Activated T-helper 17 cell treated with anti-CD3 and anti-CD28 coated beads, Interleukin-2, amount 50 U/mL, for 72 hours (primary cell): ENCODE measurements around the gene COL5A1. TPM values are rescaled to one million over a fixed set of nuclear protein-coding genes. Genes with fewer than 3 reads are reported as not detected.

Source experiments
- ATAC-seq: fragments of 150-1000 bp; cut with Tn5 transposase; replicated peaks from 2 replicates; pipeline ENCODE4 v1.10.0; 2021; ENCODE audit warnings: mild to moderate bottlenecking, moderate library complexity
- H3K27ac Mint-ChIP-seq: one replicate; pipeline ENCODE4 v1.8.0; 2022; ENCODE audit warnings: mixed read lengths
- H3K27me3 Mint-ChIP-seq: one replicate; pipeline ENCODE4 v1.8.0; 2022; ENCODE audit warnings: mixed read lengths
- H3K36me3 Mint-ChIP-seq: one replicate; pipeline ENCODE4 v1.8.0; 2022; ENCODE audit warnings: low read depth, mild to moderate bottlenecking, mixed read lengths
- H3K4me1 Mint-ChIP-seq: one replicate; pipeline ENCODE4 v1.8.0; 2022; ENCODE audit warnings: mixed read lengths
- H3K4me3 Mint-ChIP-seq: one replicate; pipeline ENCODE4 v1.8.0; 2022; ENCODE audit warnings: mild to moderate bottlenecking, mixed read lengths
- H3K9me3 Mint-ChIP-seq: one replicate; pipeline ENCODE4 v1.8.0; 2022; ENCODE audit warnings: mixed read lengths
- total RNA-seq, 2 donors: library from RNA; stranded (reverse); gene quantifications; one replicate each; pipeline ENCODE4 v1.2.3, GENCODE V29; 2022

COL5A1 gene
- total RNA-seq, 2 donors from 2014 or later: 0.50 to 1.3 TPM

DNA sequence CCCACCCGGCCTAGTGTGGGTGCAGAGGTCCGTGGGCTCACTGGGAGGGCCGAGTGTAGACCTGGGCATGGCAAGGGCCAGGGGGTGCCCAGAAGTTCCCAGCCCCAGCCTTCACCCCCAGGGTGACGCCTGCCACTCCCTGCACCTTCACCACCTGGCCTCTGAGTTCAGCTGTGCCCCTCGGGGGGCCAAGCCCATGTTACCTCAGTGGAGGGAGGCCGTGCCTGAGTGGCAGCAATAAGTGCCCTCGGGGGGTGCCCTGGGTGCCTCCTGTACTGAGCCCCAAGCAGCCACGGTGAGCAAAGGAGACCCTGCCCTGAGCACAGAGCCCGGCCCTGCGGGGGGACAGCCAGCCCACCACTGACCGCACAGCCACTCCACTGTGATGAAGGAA is 228.7 kb downstream of the COL5A1 start:
- no peaks in the 10 kb centered on the region for H3K9me3 Mint-ChIP-seq
- H3K27me3 Mint-ChIP-seq: peaks cover 5% of the 10 kb centered on the region
- H3K4me1 Mint-ChIP-seq: no peaks in the 10 kb centered on the region
- no peaks in the 10 kb centered on the region for H3K36me3 Mint-ChIP-seq
- no peak overlapping the region for H3K27ac Mint-ChIP-seq
- H3K4me3 Mint-ChIP-seq: no peak overlapping the region
- ATAC-seq: no peak

DNA sequence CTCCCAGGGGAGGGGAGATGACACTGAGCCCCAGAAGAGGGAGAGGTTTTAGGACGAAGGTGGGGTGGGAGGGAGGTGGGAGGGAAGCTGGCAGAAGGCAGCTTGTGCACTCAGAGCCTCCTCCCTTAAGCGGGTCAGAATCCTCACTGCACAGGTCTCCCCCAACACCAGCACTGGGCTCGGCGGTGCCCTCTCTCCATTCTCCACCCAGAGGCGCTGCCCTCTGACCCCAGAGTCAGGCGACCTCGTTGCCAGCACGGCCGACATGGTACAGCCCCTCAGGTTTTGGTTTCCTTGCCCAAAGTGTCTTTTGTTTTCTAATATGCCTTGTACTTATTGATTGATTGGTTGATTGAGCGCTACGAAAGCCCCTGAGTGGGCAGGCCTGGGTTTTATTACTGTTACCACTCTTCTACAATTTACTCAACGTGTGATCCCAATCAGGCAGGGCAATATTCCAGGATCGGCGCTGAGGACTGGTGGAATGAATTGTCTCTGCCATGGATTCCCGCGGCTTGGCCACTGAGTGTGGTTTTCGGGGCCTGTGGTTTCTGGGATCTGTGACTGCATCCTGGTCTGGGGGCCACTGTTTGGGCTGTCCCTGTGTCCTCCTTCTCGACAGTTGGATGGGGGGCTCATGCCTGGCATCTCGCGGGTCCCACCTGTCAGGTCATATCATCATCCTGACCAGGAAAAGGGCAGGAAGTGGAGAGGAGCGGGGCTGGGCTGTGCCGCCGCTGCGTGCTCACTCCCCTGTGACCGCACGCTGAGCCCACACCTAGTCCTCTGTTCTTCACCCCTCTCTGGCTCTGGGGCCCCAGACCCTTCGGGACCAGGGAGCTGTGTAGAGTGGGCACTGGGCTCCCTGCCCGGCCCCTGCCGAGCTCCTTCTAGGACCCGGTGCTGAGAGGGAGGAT is 229.4 kb downstream of the COL5A1 start:
- Mint-ChIP-seq H3K9me3 (no peaks in the 10 kb centered on the region), H3K4me3 (no peak overlapping the region), H3K27ac (no peak overlapping the region), H3K36me3 (no peaks in the 10 kb centered on the region), H3K27me3 (peaks cover 5% of the 10 kb centered on the region), H3K4me1 (no peaks in the 10 kb centered on the region)
- ATAC-seq: no peak

DNA sequence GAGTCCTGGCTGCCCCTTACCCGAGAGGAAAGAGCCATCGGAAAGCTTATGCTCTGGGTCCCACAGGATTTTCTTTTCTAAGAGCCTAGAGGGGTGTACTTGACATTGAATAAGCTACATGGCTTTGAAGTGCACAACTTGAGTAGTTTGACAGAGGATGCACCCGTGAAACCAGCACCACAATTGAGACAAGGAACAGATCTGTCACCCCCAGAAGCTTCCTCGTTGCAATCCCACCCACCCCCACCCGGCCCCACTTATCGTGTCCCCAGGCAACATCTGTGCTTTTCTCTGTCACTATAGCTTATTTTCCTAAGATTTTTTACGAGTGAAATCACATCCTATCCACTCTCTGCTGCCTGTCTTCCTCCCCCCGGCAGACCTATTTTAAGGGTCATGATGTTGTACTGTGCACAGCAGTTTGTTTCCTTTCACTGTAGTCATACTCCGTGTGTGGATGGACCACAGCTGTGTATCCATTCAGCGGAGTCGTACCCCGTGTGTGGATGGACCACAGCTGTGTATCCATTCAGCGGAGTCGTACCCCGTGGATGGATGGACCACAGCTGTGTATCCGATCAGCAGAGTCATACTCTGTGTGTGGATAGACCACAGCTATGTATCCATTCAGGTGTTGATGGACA is 230.2 kb downstream of the COL5A1 start:
- ATAC-seq: no peak
- Mint-ChIP-seq H3K4me3 (no peak overlapping the region), H3K9me3 (no peaks in the 10 kb centered on the region), H3K27me3 (peaks cover 5% of the 10 kb centered on the region), H3K27ac (no peak overlapping the region), H3K36me3 (no peaks in the 10 kb centered on the region), H3K4me1 (no peaks in the 10 kb centered on the region)

DNA sequence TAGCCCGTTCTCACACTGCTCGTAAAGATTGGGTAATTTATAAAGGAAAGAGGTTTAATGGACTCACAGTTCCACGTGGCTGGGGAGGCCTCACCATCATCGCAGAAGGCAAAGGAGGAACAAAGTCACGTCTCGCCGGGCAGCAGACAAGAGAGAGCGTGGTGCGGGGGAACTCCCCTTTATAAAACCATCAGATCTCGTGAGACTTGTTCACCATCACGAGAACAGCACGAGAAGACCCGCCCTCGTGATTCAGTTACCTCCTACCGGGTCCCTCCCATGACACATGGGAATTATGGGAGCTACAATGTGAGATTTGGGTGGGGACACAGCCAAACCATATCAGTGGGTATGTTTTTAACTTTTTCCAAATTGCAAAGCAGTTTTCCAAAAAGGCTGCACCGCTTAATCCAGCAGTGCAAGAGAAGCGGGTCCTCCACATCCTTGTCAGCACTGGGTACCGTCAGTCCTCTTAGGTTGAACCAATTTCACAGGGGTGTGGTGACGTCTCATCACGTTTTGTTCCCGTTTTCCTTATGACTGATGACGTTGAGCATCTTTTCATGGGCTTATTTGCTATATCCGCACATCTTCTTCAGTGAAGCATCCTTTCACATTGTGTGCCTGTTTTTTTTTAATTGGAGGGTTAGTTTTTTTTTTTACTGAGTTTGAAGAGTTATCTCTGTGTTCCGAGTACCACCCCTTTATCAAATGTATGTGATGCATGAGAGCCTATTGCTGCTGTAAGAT is 231.1 kb downstream of the COL5A1 start:
- ATAC-seq: no peak
- peaks cover 5% of the 10 kb centered on the region for H3K27me3 Mint-ChIP-seq
- no peaks in the 10 kb centered on the region for H3K9me3 Mint-ChIP-seq
- no peak overlapping the region for H3K27ac Mint-ChIP-seq
- H3K36me3 Mint-ChIP-seq: no peaks in the 10 kb centered on the region
- no peak overlapping the region for H3K4me3 Mint-ChIP-seq
- no peaks in the 10 kb centered on the region for H3K4me1 Mint-ChIP-seq

DNA sequence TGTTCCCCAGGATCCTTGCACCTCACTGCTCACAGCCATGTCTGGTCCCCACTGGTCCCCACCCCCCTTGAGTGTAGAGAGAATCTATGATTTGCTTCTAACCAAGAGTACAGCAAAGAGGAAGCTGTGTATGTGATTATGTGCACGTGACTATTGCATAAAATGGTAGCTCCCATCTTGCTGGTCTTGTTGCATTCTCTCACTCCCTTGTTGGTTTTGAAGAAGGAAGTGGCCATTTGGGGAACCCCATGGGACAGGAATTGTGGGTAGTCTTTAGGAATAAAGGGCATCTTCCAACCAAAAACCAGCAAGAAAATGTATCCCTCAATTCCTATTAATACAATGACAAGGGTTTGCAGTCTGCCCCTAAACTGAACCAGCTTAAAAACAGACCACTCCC is 233.8 kb downstream of the COL5A1 start:
- Mint-ChIP-seq H3K27ac (no peak overlapping the region), H3K4me1 (no peaks in the 10 kb centered on the region), H3K4me3 (no peak overlapping the region), H3K27me3 (peaks cover 8% of the 10 kb centered on the region), H3K9me3 (no peaks in the 10 kb centered on the region), H3K36me3 (no peaks in the 10 kb centered on the region)
- no peak for ATAC-seq

DNA sequence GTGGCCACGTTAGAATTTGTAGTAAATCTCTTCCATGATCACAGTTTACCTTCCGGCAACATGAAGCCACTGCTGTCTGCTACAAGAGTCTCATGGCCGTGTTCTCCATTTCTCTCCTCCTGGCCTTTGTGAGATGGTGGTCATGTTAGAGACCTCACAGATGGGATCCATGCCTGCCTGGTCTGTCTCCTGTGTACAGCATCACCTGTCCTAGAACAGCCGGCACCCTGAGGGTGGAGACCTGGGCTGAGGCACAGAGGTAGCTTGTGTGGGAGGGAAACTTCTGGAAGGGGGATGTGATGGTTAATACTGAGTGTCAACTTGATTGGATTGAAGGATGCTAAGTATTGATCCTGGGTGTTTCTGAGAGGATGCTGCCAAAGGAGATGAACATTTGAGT is 235.9 kb downstream of the COL5A1 start:
- Mint-ChIP-seq H3K27me3 (peaks cover 5% of the 10 kb centered on the region), H3K4me3 (no peak overlapping the region), H3K4me1 (no peaks in the 10 kb centered on the region), H3K9me3 (no peaks in the 10 kb centered on the region), H3K36me3 (no peaks in the 10 kb centered on the region), H3K27ac (no peak overlapping the region)
- no peak for ATAC-seq

DNA sequence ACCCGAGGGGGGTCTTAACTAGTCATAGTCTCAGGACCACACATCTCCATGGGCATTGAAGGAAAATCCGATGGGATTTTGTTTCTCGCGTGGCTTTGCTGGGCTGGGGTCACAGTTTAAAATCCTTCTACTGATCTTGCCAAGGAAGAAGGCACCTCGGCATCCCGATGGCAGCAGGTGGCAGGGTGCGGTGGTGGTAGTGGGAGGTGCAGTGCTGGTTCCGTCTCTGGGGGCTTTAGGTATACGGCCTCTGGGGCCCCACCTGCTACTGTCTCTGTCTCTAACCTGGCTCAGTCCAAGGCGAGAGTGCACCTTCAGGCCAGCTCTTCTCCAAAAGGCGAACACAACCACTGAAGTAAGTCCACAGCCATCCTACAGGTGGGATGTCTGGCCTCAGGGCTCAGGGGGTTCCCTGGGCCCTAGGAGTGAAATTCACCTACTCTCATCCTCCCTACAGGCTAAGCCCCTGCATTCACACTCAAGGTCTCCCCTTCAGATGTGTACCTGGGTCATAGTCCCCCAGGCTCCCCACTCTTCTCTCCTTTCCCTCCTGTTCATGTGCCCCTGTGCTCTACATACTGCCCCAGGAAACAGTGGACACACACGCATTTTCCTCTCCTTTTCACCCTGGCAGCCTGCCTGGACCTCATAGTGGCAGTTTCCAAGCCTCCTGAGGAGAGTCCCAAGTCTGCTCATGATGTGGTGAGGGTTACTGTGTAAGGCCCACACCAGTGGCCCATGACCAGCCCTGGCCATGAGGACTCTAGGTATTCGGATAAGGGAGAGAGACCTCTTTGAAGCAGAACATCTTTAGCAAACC is 238.3 kb downstream of the COL5A1 start:
- Mint-ChIP-seq H3K36me3 (no peaks in the 10 kb centered on the region), H3K4me1 (no peaks in the 10 kb centered on the region), H3K4me3 (no peak overlapping the region), H3K9me3 (no peaks in the 10 kb centered on the region), H3K27ac (no peak overlapping the region), H3K27me3 (peaks cover 5% of the 10 kb centered on the region)
- ATAC-seq: no peak

DNA sequence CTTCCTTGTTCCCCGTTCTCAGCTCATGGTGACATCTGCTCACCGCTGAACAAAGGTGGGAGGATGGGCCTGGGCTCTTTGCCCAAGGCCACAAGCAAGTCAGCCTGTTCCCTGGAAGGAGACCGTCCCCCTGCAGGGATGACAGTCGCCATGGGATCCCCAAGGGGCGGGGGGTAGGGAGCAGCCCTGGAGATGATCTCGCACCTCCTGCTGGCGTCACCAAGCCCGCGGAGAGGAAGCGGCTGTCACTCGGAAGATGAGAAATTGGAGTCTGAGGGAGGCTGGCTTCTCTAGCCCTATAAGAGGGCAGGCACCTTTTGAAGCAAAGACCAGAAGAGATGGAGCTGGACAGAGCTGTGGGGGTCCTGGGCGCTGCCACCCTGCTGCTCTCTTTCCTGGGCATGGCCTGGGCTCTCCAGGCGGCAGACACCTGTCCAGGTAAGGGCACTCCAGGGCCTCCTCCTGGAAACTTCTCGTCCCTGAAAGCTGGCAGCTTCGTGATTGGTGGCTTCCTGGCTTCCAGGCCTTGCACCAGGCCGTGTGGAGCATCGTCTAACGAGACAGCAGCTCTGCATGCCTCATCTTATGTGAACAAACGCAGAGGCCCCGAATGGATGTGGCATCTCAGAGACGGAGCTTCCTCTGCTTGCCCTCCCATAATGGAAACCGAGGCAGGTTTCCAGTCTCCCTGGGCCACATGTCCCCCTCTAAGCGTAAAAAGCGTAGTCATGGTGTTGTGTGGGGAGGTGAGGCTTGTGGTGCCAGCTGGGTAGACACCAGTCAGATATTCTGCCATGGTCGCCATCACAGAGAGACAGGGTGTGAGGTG is 239.1 kb downstream of the COL5A1 start, which contains the start of gene FCN2:
TSS of gene FCN2 (plus strand) at position 327 of the 829 bp plus-strand sequence. CDS start at position 339, 12 bp downstream.
- ATAC-seq: no peak
- Mint-ChIP-seq H3K4me3 (no peak within 1 kb of the TSS), H3K36me3 (no peaks in the 10 kb centered on the region), H3K27ac (no peak within 1 kb of the TSS), H3K4me1 (no peaks in the 10 kb centered on the region), H3K27me3 (peaks cover 5% of the 10 kb centered on the region), H3K9me3 (no peaks in the 10 kb centered on the region)

DNA sequence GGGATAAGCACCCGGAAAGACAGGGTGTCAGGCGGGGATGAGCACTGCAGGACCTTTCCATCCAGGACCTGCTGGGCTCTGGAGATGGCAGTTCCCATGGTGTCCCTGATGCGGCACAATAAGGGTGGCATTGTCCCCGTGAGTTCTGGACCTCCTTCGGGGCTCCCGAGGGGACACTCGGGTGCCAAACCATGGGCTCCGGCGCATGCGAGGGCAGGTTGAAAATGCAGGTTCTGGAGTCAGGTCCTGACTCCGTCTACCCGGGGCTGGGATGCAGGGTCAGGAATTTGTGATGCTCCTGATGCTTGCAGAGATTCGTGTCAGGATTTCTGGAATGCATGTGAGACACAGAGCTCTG is 239.7 kb downstream of the COL5A1 start:
- Mint-ChIP-seq H3K4me3 (no peak overlapping the region), H3K27ac (no peak overlapping the region), H3K4me1 (no peaks in the 10 kb centered on the region), H3K36me3 (no peaks in the 10 kb centered on the region), H3K9me3 (no peaks in the 10 kb centered on the region), H3K27me3 (peaks cover 5% of the 10 kb centered on the region)
- ATAC-seq: no peak

DNA sequence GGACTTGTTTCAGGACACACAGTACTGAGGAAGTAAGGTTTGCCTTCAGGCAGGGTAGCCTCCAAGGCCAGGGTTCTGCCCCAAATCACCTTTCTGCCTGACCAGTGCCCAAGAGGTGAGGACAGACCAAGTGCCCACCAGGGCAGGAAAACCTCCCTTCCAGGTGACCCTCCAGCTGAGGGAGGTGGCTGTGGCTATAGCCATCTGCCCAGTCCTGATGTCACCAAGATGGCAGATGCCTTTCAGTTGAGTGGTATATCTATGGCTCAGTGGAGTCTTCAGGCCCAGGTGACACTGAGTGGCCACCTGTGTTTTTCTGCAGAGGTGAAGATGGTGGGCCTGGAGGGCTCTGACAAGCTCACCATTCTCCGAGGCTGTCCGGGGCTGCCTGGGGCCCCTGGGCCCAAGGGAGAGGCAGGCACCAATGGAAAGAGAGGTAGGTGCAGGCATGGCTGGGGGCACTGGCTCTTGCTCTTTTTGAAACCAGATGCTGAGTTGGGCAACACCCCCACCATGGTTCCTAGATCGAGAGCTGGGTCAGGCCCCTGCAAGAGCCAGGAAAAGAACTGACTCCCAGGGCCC is 240.7 kb downstream of the COL5A1 start:
- H3K36me3 Mint-ChIP-seq: no peaks in the 10 kb centered on the region
- ATAC-seq: no peak
- no peak overlapping the region for H3K27ac Mint-ChIP-seq
- no peak overlapping the region for H3K4me3 Mint-ChIP-seq
- peaks cover 5% of the 10 kb centered on the region for H3K27me3 Mint-ChIP-seq
- H3K4me1 Mint-ChIP-seq: no peaks in the 10 kb centered on the region
- no peaks in the 10 kb centered on the region for H3K9me3 Mint-ChIP-seq

DNA sequence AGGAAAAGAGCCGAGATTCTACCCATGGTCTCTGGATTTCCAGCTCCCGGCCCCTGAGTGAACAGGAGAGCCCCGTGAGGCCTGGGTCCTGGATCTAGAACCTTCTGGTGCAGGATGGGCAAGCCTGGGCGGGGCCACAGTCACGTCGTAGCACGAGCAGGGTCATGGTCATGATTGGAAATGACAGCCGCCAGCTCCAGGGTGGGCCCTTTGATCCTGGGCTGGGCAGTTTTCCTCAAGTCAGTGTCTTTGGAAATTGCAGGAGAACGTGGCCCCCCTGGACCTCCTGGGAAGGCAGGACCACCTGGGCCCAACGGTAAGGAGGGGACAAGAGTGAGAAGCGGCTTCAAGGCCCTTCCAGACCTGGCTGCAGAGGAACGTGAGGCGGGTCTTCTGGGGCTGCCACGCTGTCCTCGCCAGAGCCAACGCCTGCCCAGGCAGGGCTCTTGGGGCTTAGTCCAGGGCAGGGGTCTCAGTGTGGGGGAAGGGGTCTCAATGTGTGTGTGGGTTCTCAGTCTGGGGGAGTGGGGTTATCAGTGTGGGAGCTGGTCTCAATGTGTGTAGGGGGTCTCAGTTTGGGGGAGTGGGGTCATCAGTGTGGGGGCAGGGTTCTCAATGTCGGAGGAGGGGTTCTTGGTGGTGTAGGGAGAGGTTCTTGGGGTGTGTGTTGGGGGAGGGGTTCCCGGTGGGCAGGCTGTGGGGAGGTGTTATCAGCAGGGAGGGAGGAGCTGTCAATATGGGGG is 241.6 kb downstream of the COL5A1 start:
- H3K36me3 Mint-ChIP-seq: no peaks in the 10 kb centered on the region
- no peaks in the 10 kb centered on the region for H3K9me3 Mint-ChIP-seq
- no peaks in the 10 kb centered on the region for H3K4me1 Mint-ChIP-seq
- H3K27ac Mint-ChIP-seq: no peak overlapping the region
- H3K27me3 Mint-ChIP-seq: peaks cover 5% of the 10 kb centered on the region
- no peak for ATAC-seq
- H3K4me3 Mint-ChIP-seq: no peak overlapping the region

DNA sequence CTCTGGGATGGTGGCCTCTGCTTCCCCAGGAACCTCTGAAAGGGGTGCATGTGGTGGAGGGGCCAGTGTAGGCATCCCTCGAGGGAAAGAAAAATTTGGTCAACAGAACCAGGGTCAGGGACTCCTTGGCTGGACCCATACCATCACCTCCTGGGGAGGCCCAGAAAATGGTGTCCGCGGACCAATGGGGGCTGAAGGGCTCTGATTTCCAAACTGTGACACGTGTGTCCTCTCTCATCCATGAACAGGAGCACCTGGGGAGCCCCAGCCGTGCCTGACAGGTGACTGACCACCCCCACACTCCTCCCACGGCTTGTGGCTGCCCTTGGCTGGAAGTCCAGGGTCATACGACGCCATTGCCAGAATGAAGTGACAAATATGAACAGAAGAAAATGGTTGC is 242.9 kb downstream of the COL5A1 start:
- H3K27me3 Mint-ChIP-seq: peaks cover 5% of the 10 kb centered on the region
- no peaks in the 10 kb centered on the region for H3K4me1 Mint-ChIP-seq
- no peak for ATAC-seq

More for the DNA sequence above, 242.9 kb downstream of the COL5A1 start:
- Mint-ChIP-seq H3K27ac (no peak overlapping the region), H3K9me3 (no peaks in the 10 kb centered on the region), H3K36me3 (no peaks in the 10 kb centered on the region), H3K4me3 (no peak overlapping the region)
